Activated T-cell treated with anti-CD3 and anti-CD28 coated beads, Interleukin-2, amount 50 U/mL, for 4 hours (primary cell): Measurements from ENCODE around the gene POLR2E. TPM values are rescaled to one million over a fixed set of nuclear protein-coding genes. Genes with fewer than 3 reads are reported as not detected.
A peak's percentile ranks its signal among the peaks of the same experiment; 100 is the strongest.
"Not testable (repeated sequence)": the region's sequence is repeated elsewhere in the genome, so short reads cannot be mapped to it uniquely, and the experiment has no call there.

Experiments
- ATAC-seq, 2 donors: fragments of 200-7000 bp; cut with Tn5 transposase; one replicate each; pipeline ENCODE4 v1.10.0; 2021
- DNase-seq: peaks from one replicate; pipeline ENCODE4 v3.0.0-alpha.2; 2020
- H3K27me3 Mint-ChIP-seq: one replicate; pipeline ENCODE4 v1.8.0; 2021; ENCODE audit warnings: low read depth, mixed read lengths
- H3K36me3 Mint-ChIP-seq: one replicate; pipeline ENCODE4 v1.8.0; 2022; ENCODE audit warnings: mixed read lengths; ENCODE audit not compliant: insufficient read depth
- H3K4me1 Mint-ChIP-seq: one replicate; pipeline ENCODE4 v1.8.0; 2021; ENCODE audit warnings: low read depth, mixed read lengths
- H3K4me3 Mint-ChIP-seq: one replicate; pipeline ENCODE4 v1.8.0; 2021; ENCODE audit warnings: mild to moderate bottlenecking, moderate library complexity, mixed read lengths
- H3K9me3 Mint-ChIP-seq: one replicate; pipeline ENCODE4 v1.8.0; 2021; ENCODE audit warnings: mixed read lengths
- total RNA-seq, 3 donors: library from RNA; stranded (reverse); gene quantifications; one replicate each; pipeline ENCODE4 v1.2.1, GENCODE V29; 2021

Gene POLR2E
- total RNA-seq, 3 donors from 2014 or later: 303 to 380 (median 323) TPM

DNA sequence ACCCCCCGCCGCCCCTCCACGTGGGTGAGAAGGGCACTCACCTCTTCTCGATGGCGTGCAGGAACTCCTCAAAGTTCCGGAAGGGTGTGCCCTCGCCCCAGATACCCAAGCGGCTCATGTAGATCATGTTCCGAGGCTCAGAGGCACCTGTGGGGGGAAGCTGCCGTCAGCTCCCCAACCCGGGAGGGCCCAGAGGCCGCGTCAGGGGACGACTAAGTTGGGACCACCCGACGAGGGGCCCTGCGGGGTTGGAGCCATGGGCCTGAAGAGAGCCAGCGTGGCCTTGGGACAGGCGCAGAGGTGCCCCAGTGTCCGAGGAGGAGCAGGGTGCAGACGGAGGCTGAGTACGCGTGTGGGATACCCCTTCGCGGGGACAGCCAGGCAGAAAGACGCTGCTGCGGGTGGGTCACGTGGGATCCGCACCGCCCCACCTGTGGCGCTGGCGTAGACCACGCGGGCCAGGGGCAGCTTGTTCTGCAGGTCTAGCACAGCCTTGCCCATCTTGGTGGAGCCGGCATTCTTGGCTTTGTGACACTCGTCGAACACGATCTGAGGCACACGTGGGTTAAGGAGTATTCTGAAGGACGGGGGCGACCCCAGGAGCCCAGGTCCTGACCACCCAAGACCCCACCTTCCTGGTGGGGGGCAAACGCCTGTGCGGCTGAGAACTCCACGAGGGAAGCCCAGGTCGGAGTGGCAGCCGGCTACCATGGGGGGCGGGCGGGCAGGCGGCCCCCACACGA, 24.5 kb upstream of the POLR2E start:
- peaks cover 15% of the 10 kb centered on the region for H3K36me3 Mint-ChIP-seq
- DNase-seq (no peak), ATAC-seq (no peak)
- no peak overlapping the region for H3K4me3 Mint-ChIP-seq
- H3K4me1 Mint-ChIP-seq: peaks cover 2% of the 10 kb centered on the region
- H3K27me3 Mint-ChIP-seq: no peaks in the 10 kb centered on the region
- H3K9me3 Mint-ChIP-seq: no peaks in the 10 kb centered on the region

DNA sequence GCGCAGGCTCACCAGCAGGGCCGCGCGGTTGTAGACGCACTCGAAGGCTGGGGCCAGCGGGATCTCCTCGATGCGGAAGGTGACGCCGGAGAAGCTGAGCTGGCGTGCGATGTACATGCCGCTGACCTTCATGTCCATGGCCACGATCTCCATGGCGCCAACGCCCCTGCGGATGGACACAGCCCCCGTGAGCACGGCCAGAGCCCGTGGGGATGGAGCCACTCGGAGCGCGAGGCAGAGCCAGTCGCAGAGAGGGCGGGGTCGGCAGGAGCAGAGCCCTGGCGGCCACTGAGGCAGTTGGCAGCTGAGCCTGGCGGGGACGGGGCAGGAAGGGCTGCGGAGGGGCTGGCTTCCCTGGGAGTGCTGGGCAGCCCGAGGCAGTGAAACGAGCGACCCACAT, 23.8 kb upstream of the POLR2E start:
- Mint-ChIP-seq H3K9me3 (no peaks in the 10 kb centered on the region), H3K36me3 (peaks cover 15% of the 10 kb centered on the region), H3K4me1 (peaks cover 2% of the 10 kb centered on the region), H3K4me3 (no peak overlapping the region), H3K27me3 (no peaks in the 10 kb centered on the region)
- ATAC-seq (no peak), DNase-seq (no peak)

- no peak overlapping the region for H3K4me3 Mint-ChIP-seq
- H3K9me3 Mint-ChIP-seq: no peaks in the 10 kb centered on the region
- H3K27me3 Mint-ChIP-seq: no peaks in the 10 kb centered on the region
- ATAC-seq (no peak), DNase-seq (no peak)
- H3K36me3 Mint-ChIP-seq: peaks cover 12% of the 10 kb centered on the region
- H3K4me1 Mint-ChIP-seq: no peaks in the 10 kb centered on the region
Measured at GRCh38 chr19:1117654-1118053, 22.5 kb upstream of the POLR2E start.

DNA sequence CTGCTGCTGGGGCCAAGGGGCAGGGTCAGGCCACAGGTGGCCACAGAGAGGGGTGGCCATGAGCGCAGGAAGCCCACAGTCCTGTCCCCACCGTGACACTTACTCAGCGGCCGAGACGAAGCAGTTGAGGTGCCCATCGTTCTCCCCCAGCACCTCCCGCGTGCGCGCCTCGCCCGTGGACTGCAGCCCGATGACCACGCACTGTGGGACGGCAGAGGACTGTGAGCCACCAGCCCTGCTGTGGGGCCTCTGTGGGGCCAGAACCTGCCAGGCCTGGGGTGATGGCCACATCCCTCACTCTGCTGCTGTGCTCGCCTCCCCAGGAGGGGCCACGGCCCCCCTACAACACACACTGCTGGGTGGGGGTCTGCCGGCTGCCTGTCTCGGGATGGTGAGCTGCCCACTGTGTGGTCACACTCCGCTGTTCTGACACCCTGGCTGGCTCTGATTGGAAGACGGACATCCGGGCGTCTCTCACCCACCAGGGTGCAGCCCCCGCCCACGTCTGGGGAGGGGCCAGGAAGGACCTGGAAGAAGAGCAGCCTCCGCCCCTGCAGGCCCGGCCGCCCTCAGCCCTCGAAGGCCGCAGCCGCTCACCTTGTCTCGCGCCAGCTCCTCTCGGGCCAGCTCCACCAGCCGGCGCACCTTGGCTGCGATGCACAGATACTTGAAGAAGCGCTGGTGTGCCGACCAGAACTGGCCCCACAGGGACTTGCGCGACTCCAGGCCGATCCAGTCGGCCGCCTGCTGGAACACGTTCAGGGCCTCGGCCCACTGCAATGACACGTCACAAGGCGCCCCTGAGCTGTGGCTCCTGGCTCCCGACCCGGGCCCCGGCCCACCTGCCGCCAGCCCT, 21.8 kb upstream of the POLR2E start:
- H3K9me3 Mint-ChIP-seq: no peaks in the 10 kb centered on the region
- ATAC-seq: no peak
- H3K27me3 Mint-ChIP-seq: no peaks in the 10 kb centered on the region
- H3K4me1 Mint-ChIP-seq: no peaks in the 10 kb centered on the region
- DNase-seq: no peak
- H3K4me3 Mint-ChIP-seq: no peak overlapping the region
- H3K36me3 Mint-ChIP-seq: peaks cover 12% of the 10 kb centered on the region

GRCh38 chr19:1115646-1116420, 20.7 kb upstream of the POLR2E start:
- no peak for ATAC-seq
- Mint-ChIP-seq H3K36me3 (peaks cover 7% of the 10 kb centered on the region), H3K27me3 (no peaks in the 10 kb centered on the region), H3K9me3 (no peaks in the 10 kb centered on the region), H3K4me1 (no peaks in the 10 kb centered on the region), H3K4me3 (no peak overlapping the region)
- no peak for DNase-seq

DNA sequence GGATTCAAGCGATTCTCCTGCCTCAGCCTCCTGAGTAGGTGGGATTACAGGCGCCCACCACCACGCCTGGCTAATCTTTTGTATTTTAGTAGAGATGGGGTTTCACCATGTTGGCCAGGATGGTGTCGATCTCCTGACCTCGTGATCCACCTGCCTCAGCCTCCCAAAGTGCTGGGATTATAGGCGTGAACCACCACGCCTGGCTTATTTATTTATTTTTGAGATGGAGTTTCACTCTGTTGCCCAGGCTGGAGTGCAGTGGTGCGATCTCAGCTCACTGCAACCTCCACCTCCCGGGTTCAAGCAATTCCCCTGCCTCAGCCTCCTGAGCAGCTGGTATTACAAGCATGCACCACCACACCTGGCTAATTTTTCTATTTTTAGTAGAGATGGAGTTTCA, 19.6 kb upstream of the POLR2E start:
- not testable (repeated sequence) for H3K27me3 Mint-ChIP-seq, H3K36me3 Mint-ChIP-seq, ATAC-seq, DNase-seq, H3K9me3 Mint-ChIP-seq, H3K4me1 Mint-ChIP-seq, H3K4me3 Mint-ChIP-seq

GRCh38 chr19:1113986-1114483, 18.9 kb upstream of the POLR2E start:
- peaks cover 8% of the 10 kb centered on the region for H3K36me3 Mint-ChIP-seq
- no peaks in the 10 kb centered on the region for H3K27me3 Mint-ChIP-seq

GRCh38 chr19:1113030-1113985, 18.1 kb upstream of the POLR2E start:
- Mint-ChIP-seq H3K9me3 (no peaks in the 10 kb centered on the region), H3K36me3 (peaks cover 7% of the 10 kb centered on the region), H3K4me1 (no peaks in the 10 kb centered on the region), H3K27me3 (no peaks in the 10 kb centered on the region), H3K4me3 (no peak overlapping the region)
- peak; percentile 74 to 80 for ATAC-seq
- DNase-seq: peak; percentile 84

More at GRCh38 chr19:1113986-1114483, 18.9 kb upstream of the POLR2E start:
- H3K4me3 Mint-ChIP-seq: no peak overlapping the region
- DNase-seq (no peak), ATAC-seq (no peak)
- H3K4me1 Mint-ChIP-seq: no peaks in the 10 kb centered on the region
- H3K9me3 Mint-ChIP-seq: no peaks in the 10 kb centered on the region

DNA sequence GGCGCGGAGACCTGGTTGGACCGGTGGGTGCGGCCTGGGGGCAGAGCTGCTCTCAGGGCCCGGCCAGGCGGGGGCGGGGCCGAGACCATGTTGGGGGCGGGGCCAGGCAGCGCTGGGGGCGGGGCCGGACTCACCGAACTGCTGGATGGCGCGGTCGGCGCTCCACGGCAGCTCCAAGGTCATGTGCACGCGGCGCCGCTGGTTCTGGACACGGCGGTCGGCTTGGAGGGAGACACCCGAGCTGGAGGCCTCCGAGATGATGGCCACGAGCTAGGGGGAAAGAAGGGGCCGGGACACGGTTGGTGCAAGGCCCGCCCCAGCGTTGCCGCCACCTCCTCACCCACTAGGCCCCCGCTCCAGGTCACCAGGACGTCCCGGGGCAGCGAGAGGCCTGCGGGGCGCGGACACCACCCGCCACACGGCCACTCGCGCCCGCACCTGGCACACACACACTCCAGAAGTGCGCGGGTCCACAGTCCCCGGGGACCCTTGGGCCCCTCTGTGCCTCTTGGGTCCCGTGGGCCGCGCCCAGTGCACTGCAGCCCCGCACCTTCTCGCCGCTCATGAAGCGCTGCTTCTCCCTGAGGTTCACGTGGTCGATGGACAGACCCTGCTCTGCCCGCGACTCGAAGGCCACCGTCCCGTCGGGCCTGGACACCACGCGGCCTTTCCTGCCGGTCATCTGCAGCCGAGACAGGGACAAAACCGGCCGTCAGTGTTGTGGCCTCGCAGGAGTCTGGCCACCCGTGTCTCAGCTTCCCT, 17.3 kb upstream of the POLR2E start:
- Mint-ChIP-seq H3K27me3 (no peaks in the 10 kb centered on the region), H3K9me3 (no peaks in the 10 kb centered on the region), H3K36me3 (peaks cover 2% of the 10 kb centered on the region), H3K4me1 (no peaks in the 10 kb centered on the region), H3K4me3 (no peak overlapping the region)
- DNase-seq (no peak), ATAC-seq (no peak)

GRCh38 chr19:1111641-1112267, 16.6 kb upstream of the POLR2E start:
- DNase-seq: no peak
- Mint-ChIP-seq H3K9me3 (no peaks in the 10 kb centered on the region), H3K4me3 (no peak overlapping the region), H3K27me3 (no peaks in the 10 kb centered on the region), H3K36me3 (peaks cover 2% of the 10 kb centered on the region), H3K4me1 (peaks cover 1% of the 10 kb centered on the region)
- ATAC-seq: no peak

GRCh38 chr19:1110809-1111640, 15.8 kb upstream of the POLR2E start:
- DNase-seq (no peak), ATAC-seq (no peak)
- no peaks in the 10 kb centered on the region for H3K9me3 Mint-ChIP-seq
- no peak overlapping the region for H3K4me3 Mint-ChIP-seq
- H3K27me3 Mint-ChIP-seq: no peaks in the 10 kb centered on the region
- H3K36me3 Mint-ChIP-seq: peaks cover 2% of the 10 kb centered on the region
- peaks cover 4% of the 10 kb centered on the region for H3K4me1 Mint-ChIP-seq
